CD4-positive, alpha-beta T cell (primary cell): ENCODE measurements around the gene CAPZB. TPM values are rescaled to one million over a fixed set of nuclear protein-coding genes. Genes with fewer than 3 reads are reported as not detected.

Experiments used
- ATAC-seq: fragments of 200-7000 bp; cut with Tn5 transposase; one replicate; pipeline ENCODE4 v1.10.0; 2022; ENCODE audit warnings: mild to moderate bottlenecking; ENCODE audit not compliant: poor library complexity
- CTCF ChIA-PET: fragments of 350-600 bp; sonication (Branson Sonifier 250); formaldehyde crosslinking; loops from one replicate; lab custom pipeline; 2021; ENCODE audit warnings: antibody characterized with exemption, inconsistent platforms; lab: Charles Lee
- POLR2A ChIA-PET: fragments of 350-600 bp; sonication (Branson Sonifier 250); formaldehyde crosslinking; loops from one replicate; lab custom pipeline; 2021; ENCODE audit warnings: antibody characterized with exemption, inconsistent platforms; lab: Charles Lee
- DNase-seq, 14 experiments: peaks; one replicate each; pipeline ENCODE4 v3.0.0-alpha.2; 2013 to 2020; ENCODE audit warnings: mixed read lengths in 2 of 14
- H3K27ac ChIP-seq, 2 donors: one replicate each; pipeline versions ENCODE4 v1.5.1 to v1.7.0; 2013; ENCODE audit warnings: low read length in 2 of 2, low read depth in 1 of 2, mild to moderate bottlenecking in 1 of 2
- H3K27me3 ChIP-seq, 2 experiments: 1 replicate in 1 of 2; 2 replicates in 1 of 2; pipeline versions ENCODE4 v1.6.1 to v1.7.0; 2013; ENCODE audit warnings: low read length in 2 of 2, control low read depth in 1 of 2, mild to moderate bottlenecking in 1 of 2, moderate library complexity in 1 of 2; ENCODE audit not compliant: insufficient read depth in 2 of 2, control insufficient read depth in 1 of 2
- H3K36me3 ChIP-seq: one replicate; pipeline ENCODE4 v1.6.1; 2013; ENCODE audit warnings: low read length, control low read depth; ENCODE audit not compliant: insufficient read depth
- H3K4me1 ChIP-seq: one replicate; pipeline ENCODE4 v1.6.1; 2013; ENCODE audit warnings: low read length, control low read depth; ENCODE audit not compliant: insufficient read depth
- H3K4me3 ChIP-seq: one replicate; pipeline ENCODE4 v1.5.1; 2013; ENCODE audit warnings: mild to moderate bottlenecking, low read length, moderate library complexity
- H3K9me3 ChIP-seq, 2 experiments: 1 replicate in 1 of 2; 2 replicates in 1 of 2; pipeline versions ENCODE4 v1.6.1 to v1.7.0; 2013; ENCODE audit warnings: low read length in 2 of 2, mild to moderate bottlenecking in 2 of 2, control low read depth in 1 of 2, moderate library complexity in 1 of 2; ENCODE audit not compliant: control insufficient read depth in 1 of 2, insufficient read depth in 1 of 2
- H3K27ac Mint-ChIP-seq: one replicate; pipeline ENCODE4 v1.8.0; 2020; ENCODE audit warnings: mixed read lengths
- H3K27me3 Mint-ChIP-seq: one replicate; pipeline ENCODE4 v1.8.0; 2021; ENCODE audit warnings: mixed read lengths
- H3K36me3 Mint-ChIP-seq: one replicate; pipeline ENCODE4 v1.8.0; 2021; ENCODE audit warnings: low read depth, mixed read lengths
- H3K4me1 Mint-ChIP-seq: one replicate; pipeline ENCODE4 v1.8.0; 2021; ENCODE audit warnings: low read depth, mixed read lengths
- H3K4me3 Mint-ChIP-seq: one replicate; pipeline ENCODE4 v1.8.0; 2020; ENCODE audit warnings: mild to moderate bottlenecking, mixed read lengths
- H3K9me3 Mint-ChIP-seq: one replicate; pipeline ENCODE4 v1.8.0; 2020; ENCODE audit warnings: mixed read lengths
- intact Hi-C, 2 experiments: fragments of 100-400 bp; cut with DNase I in 1 of 2; cut with micrococcal nuclease in 1 of 2; formaldehyde crosslinking; loops; one replicate each; pipeline versions ENCODE4 v1.15.1 to v1.9.0; 2023 to 2025; cut with DNase I, micrococcal nuclease
- total RNA-seq, 174 experiments: library from RNA in 2 of 174; stranded (reverse) in 2 of 174; gene quantifications; one replicate each; pipeline ENCODE4 v1.2.3 and lab custom pipeline; 2021 to 2026
- TF ChIP-seq, protein P1 (sequence below): fragments of 200-600 bp; IDR thresholded peaks from one replicate; pipeline ENCODE4 v1.8.0; 2022; ENCODE audit warnings: antibody characterized with exemption, mild to moderate bottlenecking

CAPZB gene
- total RNA-seq, 2 experiments from 2014 or later, result 168 to 173 TPM

DNA sequence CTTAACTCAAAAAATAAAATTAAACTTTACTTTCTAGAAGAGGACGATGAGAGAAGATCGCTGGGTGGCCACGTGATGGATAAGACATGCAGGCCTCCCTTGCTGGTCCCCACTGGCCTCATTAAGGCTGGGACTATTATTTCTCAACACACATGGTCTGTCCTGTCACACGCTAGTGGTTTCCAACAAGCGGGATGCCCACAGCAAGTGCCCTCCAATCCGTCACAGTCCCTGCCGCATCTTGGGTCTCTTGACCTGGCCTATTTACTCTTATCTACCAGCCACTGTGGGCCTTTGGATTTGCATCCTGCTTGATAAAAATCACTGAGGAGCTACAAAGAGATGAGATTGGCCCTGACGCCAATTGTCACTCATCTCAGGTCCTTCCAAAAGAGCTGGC is 30.0 kb downstream of the CAPZB start:
- peaks cover 6% of the 10 kb centered on the region for H3K36me3 ChIP-seq
- ChIA-PET POLR2A (interaction anchor here (1.5 to 1.7 kb wide), 4 partner anchors 8 to 31 kb away, joined by 4 to 12 read pairs (median 4); no protein-coding TSS in a partner anchor), CTCF (no interaction called here)
- no peaks in the 10 kb centered on the region for H3K9me3 ChIP-seq
- TF ChIP-seq, protein P1, sequence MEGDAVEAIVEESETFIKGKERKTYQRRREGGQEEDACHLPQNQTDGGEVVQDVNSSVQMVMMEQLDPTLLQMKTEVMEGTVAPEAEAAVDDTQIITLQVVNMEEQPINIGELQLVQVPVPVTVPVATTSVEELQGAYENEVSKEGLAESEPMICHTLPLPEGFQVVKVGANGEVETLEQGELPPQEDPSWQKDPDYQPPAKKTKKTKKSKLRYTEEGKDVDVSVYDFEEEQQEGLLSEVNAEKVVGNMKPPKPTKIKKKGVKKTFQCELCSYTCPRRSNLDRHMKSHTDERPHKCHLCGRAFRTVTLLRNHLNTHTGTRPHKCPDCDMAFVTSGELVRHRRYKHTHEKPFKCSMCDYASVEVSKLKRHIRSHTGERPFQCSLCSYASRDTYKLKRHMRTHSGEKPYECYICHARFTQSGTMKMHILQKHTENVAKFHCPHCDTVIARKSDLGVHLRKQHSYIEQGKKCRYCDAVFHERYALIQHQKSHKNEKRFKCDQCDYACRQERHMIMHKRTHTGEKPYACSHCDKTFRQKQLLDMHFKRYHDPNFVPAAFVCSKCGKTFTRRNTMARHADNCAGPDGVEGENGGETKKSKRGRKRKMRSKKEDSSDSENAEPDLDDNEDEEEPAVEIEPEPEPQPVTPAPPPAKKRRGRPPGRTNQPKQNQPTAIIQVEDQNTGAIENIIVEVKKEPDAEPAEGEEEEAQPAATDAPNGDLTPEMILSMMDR, result no peak
- H3K4me3 ChIP-seq, result no peak overlapping the region
- H3K27ac ChIP-seq, result peak overlapping the region in 1 of 2 donors; percentile 32
- no peak for ATAC-seq
- peaks cover 28% of the 10 kb centered on the region for H3K36me3 Mint-ChIP-seq
- peak overlapping the region; percentile 86 for H3K27ac Mint-ChIP-seq
- no peak for DNase-seq
- peaks cover 96% of the 10 kb centered on the region for H3K4me1 ChIP-seq
- H3K9me3 Mint-ChIP-seq, result no peaks in the 10 kb centered on the region
- no peaks in the 10 kb centered on the region for H3K27me3 ChIP-seq
- peak overlapping the region; percentile 52 for H3K4me3 Mint-ChIP-seq
- H3K27me3 Mint-ChIP-seq, result no peaks in the 10 kb centered on the region
- peaks cover 89% of the 10 kb centered on the region for H3K4me1 Mint-ChIP-seq
- intact Hi-C loops, result loop anchor here in 1 of 2 experiments (5.0 kb wide), 1 partner anchor 37 kb away; no protein-coding TSS in a partner anchor

DNA sequence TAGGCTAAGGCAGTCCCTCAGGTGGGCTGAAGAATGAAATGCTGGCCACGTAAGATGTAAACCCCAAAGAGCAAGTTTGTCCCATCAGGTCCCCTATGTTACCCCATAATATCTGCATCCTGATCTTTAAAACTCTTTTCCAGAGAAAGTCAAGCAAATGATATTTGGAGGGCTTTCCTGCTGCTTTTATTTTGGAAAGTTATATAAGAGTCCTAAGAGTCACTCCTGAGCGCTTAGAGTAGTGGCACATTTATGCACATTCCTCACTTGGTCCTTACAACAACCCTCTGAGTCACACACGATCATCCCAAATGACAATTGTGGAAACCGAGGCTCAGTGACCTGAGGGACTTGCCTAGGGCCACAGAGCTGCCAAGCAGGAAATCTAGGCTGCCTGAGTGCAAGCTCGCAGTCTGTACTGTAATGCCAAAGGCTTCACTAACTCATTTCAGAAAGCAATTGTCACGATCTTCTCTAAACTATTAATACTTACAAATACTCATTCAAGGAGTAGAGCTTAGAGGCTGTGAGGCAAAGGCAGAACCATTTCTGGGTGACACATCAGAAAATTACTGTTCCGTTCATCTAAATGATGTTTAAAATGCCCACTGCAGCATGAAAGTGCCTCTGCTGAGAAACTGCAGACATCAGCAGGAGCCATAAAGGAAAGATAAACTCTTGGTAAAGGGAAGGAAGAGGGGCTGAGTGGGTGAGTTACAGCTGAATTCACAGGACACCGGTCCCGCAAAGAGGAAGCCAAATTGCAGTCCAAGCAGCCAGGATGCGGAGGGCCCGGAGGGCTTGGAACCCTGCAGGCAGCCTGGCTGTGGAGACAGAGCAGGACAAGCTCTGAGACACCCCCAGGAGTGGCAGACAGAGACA is 30.8 kb downstream of the CAPZB start:
- CTCF ChIA-PET, result no interaction called here
- peak overlapping the region; percentile 6 for H3K4me3 ChIP-seq
- H3K36me3 Mint-ChIP-seq, result peaks cover 29% of the 10 kb centered on the region
- DNase-seq (no peak), ATAC-seq (peak; percentile 25)
- no peaks in the 10 kb centered on the region for H3K9me3 Mint-ChIP-seq
- POLR2A ChIA-PET, result interaction anchor here (0.9 to 1.7 kb wide), 6 partner anchors 9 to 142 kb away, joined by 3 to 12 read pairs (median 5); a partner anchor contains a TSS
- peaks cover 90% of the 10 kb centered on the region for H3K4me1 ChIP-seq
- H3K36me3 ChIP-seq, result peaks cover 7% of the 10 kb centered on the region
- no peaks in the 10 kb centered on the region for H3K9me3 ChIP-seq
- H3K27ac Mint-ChIP-seq, result peak overlapping the region; percentile 86
- H3K27ac ChIP-seq, result peak overlapping the region; percentile 1 to 32
- H3K27me3 ChIP-seq, result no peaks in the 10 kb centered on the region
- TF ChIP-seq, protein P1, result no peak
- H3K4me1 Mint-ChIP-seq, result peaks cover 87% of the 10 kb centered on the region
- no peaks in the 10 kb centered on the region for H3K27me3 Mint-ChIP-seq
- peak overlapping the region; percentile 52 for H3K4me3 Mint-ChIP-seq
- intact Hi-C loops, result loop anchor here in 1 of 2 experiments (5.0 kb wide), 1 partner anchor 38 kb away; no protein-coding TSS in a partner anchor

DNA sequence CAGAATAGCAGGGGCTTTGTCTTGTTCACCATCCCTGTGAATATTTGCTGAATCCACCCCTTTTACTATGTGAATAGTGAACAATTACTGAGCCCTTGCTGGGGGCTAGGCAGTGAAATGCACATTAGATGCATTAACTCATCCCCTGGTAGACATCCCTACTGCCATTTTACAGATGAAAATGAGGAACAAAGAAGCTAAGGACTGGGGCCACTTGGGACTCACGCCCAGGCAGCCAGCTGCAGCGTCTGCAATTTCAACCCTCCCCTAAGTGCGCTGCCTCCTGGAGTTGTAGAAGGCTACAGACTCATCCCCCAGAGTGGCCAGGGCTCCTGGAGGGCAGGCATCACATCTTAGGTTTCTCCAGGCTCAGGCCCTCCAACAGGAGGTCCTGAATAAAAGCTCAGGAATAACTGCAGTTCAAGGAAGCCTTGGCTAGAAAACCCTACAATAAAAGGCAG is 31.6 kb downstream of the CAPZB start:
- peak overlapping the region; percentile 52 for H3K4me3 Mint-ChIP-seq

More for the DNA sequence above, 31.6 kb downstream of the CAPZB start:
- Mint-ChIP-seq H3K27ac (peak overlapping the region; percentile 86), H3K9me3 (no peaks in the 10 kb centered on the region), H3K36me3 (peaks cover 36% of the 10 kb centered on the region), H3K27me3 (no peaks in the 10 kb centered on the region), H3K4me1 (peaks cover 87% of the 10 kb centered on the region)
- CTCF ChIA-PET, result no interaction called here
- Histone ChIP-seq H3K36me3 (peaks cover 14% of the 10 kb centered on the region), H3K4me3 (no peak overlapping the region), H3K27me3 (no peaks in the 10 kb centered on the region), H3K9me3 (no peaks in the 10 kb centered on the region), H3K4me1 (peaks cover 90% of the 10 kb centered on the region), H3K27ac (no peak overlapping the region)
- ATAC-seq (no peak), DNase-seq (no peak)
- POLR2A ChIA-PET, result interaction anchor here (0.9 to 1.7 kb wide), 6 partner anchors 8 to 143 kb away, joined by 3 to 12 read pairs (median 5); a partner anchor contains a TSS
- intact Hi-C loops, result no loop called here
- TF ChIP-seq, protein P1, result no peak
